Activated CD4-positive, alpha-beta memory T cell treated with anti-CD3 and anti-CD28 coated beads, Interleukin-2, amount 10 ng/mL, durations not matched to agents 7 days and 5 days (primary cell): ENCODE data around the gene EEF1AKMT3. TPM values are rescaled to one million over a fixed set of nuclear protein-coding genes. Genes with fewer than 3 reads are reported as not detected.

ENCODE experiments used
- CTCF ChIA-PET: fragments of 350-600 bp; sonication (Branson Sonifier 250); formaldehyde crosslinking; loops from one replicate; lab custom pipeline; 2021; ENCODE audit warnings: antibody characterized with exemption, inconsistent platforms; lab: Charles Lee
- POLR2A ChIA-PET: fragments of 350-600 bp; sonication (Branson Sonifier 250); formaldehyde crosslinking; loops from one replicate; lab custom pipeline; 2021; ENCODE audit warnings: antibody characterized with exemption; lab: Charles Lee
- DNase-seq: peaks from one replicate; pipeline ENCODE4 v3.0.0-alpha.2; 2020
- H3K27ac Mint-ChIP-seq: one replicate; pipeline ENCODE4 v1.8.0; 2021; ENCODE audit warnings: mild to moderate bottlenecking, mixed read lengths
- H3K27me3 Mint-ChIP-seq: one replicate; pipeline ENCODE4 v1.8.0; 2021; ENCODE audit warnings: mixed read lengths
- H3K36me3 Mint-ChIP-seq: one replicate; pipeline ENCODE4 v1.8.0; 2021; ENCODE audit warnings: low read depth, mixed read lengths
- H3K4me1 Mint-ChIP-seq: one replicate; pipeline ENCODE4 v1.8.0; 2021; ENCODE audit warnings: mixed read lengths
- H3K4me3 Mint-ChIP-seq: one replicate; pipeline ENCODE4 v1.8.0; 2021; ENCODE audit warnings: mild to moderate bottlenecking, mixed read lengths
- H3K9me3 Mint-ChIP-seq: one replicate; pipeline ENCODE4 v1.8.0; 2021; ENCODE audit warnings: mixed read lengths
- total RNA-seq, 2 experiments: library from RNA; stranded (reverse); gene quantifications; one replicate each; pipeline ENCODE4 v1.2.3, GENCODE V29; 2021

Gene EEF1AKMT3
- total RNA-seq, 2 experiments from 2014 or later, result 4.2 to 4.7 TPM

DNA sequence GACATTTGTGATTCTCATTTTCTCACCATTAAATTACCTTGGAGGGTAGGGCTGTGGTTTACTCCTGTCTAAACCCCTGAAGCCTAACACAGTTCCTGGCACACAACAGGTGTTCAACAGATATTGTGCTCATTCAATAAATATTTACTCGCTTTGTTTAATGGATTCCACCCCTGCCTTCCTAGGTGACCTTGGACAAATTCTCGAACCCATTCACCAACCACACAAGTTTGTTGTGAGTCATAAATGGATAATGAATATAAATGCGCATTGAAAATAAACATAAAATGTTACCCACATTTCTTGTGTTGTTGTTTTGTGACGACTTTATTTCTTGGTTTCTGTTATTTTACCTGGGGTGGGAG, 9.8 kb downstream of the EEF1AKMT3 start:
- Mint-ChIP-seq H3K4me3 (peak overlapping the region; percentile 99), H3K36me3 (peaks cover 33% of the 10 kb centered on the region), H3K27me3 (no peaks in the 10 kb centered on the region), H3K4me1 (peaks cover 47% of the 10 kb centered on the region), H3K9me3 (no peaks in the 10 kb centered on the region), H3K27ac (peak overlapping the region; percentile 87)
- POLR2A ChIA-PET, result interaction anchor here (0.9 to 2.4 kb wide), 13 partner anchors 10 to 159 kb away, joined by 4 to 15 read pairs (median 5); partner anchors contain the start of genes ATP23, CTDSP2, CYP27B1 and EEF1AKMT3
- CTCF ChIA-PET, result interaction anchor here (0.9 to 2.8 kb wide), 12 partner anchors 10 to 126 kb away, joined by 4 to 32 read pairs (median 7); partner anchors contain the start of genes CYP27B1, EEF1AKMT3 and METTL1
- DNase-seq, result no peak

DNA sequence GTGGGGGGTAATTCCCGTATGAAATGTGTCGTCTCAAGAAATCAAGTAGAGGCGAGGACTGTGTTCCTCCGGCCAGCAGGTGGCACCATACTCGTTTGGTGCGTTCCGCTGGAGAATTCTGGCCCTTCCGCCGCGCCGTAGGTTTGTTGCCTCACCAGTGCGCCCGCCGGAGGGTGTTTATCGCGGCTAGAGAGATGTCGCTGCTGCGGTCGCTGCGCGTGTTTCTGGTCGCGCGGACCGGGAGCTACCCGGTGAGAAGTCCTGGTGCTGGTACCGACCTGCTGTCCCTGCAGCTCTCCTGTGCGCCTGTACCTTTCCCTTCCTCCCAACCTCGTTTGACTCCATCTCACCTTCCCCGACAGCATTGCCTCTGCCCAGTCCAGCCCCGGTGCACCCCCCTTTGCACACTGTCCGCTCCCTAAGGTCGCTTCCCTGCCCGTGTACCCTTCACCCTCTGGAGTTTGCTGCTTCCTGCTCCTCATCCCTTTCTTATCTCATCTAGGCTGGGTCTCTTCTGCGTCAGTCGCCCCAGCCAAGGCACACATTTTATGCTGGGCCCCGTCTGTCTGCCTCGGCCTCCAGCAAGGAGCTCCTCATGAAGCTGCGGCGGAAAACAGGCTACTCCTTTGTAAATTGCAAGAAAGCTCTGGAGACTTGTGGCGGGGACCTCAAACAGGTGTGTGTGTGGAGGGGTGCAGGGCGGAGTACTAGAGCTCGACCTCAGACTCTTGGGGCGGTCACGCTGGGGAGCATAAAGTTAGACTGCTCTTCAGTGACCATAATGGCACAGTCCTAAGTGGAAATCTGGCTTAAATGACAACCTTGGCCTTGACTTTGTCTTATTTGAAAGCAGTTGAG, 10.4 kb downstream of the EEF1AKMT3 start, which contains the start of gene TSFM:
TSFM (plus strand) TSS at position 180 of the 858 bp plus-strand sequence; CDS start at position 195, 15 bp downstream.
- H3K27me3 Mint-ChIP-seq, result no peaks in the 10 kb centered on the region
- POLR2A ChIA-PET, result interaction anchor here (0.7 to 2.4 kb wide), 20 partner anchors 9 to 304 kb away, joined by 3 to 15 read pairs (median 5); partner anchors contain the start of genes ATP23, CTDSP2, CYP27B1 and EEF1AKMT3
- CTCF ChIA-PET, result interaction anchor here (0.7 to 2.8 kb wide), 20 partner anchors 9 to 154 kb away, joined by 3 to 32 read pairs (median 6); partner anchors contain the start of genes CTDSP2, CYP27B1, EEF1AKMT3 and METTL1
- H3K4me3 Mint-ChIP-seq, result peak within 1 kb of the TSS; percentile 99
- H3K4me1 Mint-ChIP-seq, result peaks cover 47% of the 10 kb centered on the region
- peak; percentile 97 for DNase-seq
- peak within 1 kb of the TSS; percentile 87 for H3K27ac Mint-ChIP-seq
- peaks cover 38% of the 10 kb centered on the region for H3K36me3 Mint-ChIP-seq
- H3K9me3 Mint-ChIP-seq, result no peaks in the 10 kb centered on the region

DNA sequence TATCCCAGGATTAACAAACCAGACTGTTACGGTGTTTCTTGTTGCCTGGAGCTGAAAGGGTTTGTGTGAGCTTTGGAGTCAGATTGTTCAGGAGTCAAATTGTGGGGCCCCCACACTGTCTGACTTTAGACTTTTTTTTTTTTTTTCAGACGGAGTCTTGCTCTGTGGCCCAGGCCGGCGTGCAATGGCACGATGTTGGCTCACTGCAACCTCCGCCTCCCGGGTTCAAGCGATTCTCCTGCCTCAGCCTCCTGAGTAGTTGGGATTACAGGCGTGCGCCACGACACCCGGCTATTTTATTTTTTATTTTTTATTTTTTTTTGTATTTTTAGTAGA, 11.0 kb downstream of the EEF1AKMT3 start:
- Mint-ChIP-seq H3K27ac (peak overlapping the region; percentile 87), H3K27me3 (no peaks in the 10 kb centered on the region), H3K36me3 (peaks cover 40% of the 10 kb centered on the region), H3K9me3 (no peaks in the 10 kb centered on the region), H3K4me1 (peaks cover 46% of the 10 kb centered on the region), H3K4me3 (peak overlapping the region; percentile 99)
- no peak for DNase-seq
- ChIA-PET CTCF (interaction anchor here (0.9 to 2.8 kb wide), 16 partner anchors 9 to 154 kb away, joined by 3 to 32 read pairs (median 7); partner anchors contain the start of genes CTDSP2, CYP27B1, EEF1AKMT3 and METTL1), POLR2A (interaction anchor here (0.7 to 2.4 kb wide), 20 partner anchors 10 to 304 kb away, joined by 3 to 15 read pairs (median 5); partner anchors contain the start of genes ATP23, CTDSP2, CYP27B1 and EEF1AKMT3)

DNA sequence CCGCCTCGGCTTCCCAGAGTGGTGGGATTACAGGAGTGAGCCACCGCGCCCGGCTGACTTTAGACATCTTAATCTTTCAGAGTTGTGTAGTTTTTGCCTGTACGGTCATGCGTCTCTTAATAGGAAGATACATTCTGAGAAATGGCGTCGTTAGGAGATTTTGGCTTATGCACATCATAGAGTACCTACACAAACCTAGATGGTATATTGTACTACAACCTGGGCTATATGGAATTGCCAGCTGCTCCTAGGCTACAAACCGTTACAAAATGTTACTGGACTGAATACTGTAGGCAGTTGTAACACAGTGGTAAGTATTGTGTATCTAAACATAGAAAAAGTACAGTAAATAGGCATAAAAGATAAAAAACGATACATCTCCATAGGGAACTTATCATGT, 11.4 kb downstream of the EEF1AKMT3 start:
- no peak for DNase-seq
- Mint-ChIP-seq H3K27ac (peak overlapping the region; percentile 2), H3K27me3 (no peaks in the 10 kb centered on the region), H3K9me3 (no peaks in the 10 kb centered on the region), H3K4me3 (peak overlapping the region; percentile 70), H3K4me1 (peaks cover 43% of the 10 kb centered on the region), H3K36me3 (peaks cover 42% of the 10 kb centered on the region)
- ChIA-PET POLR2A (interaction anchor here (1.1 to 2.4 kb wide), 8 partner anchors 12 to 120 kb away, joined by 3 to 15 read pairs (median 7); partner anchors contain the start of genes CTDSP2, CYP27B1, EEF1AKMT3 and METTL1), CTCF (interaction anchor here (1.2 to 1.5 kb wide), 5 partner anchors 12 to 153 kb away, joined by 3 to 15 read pairs (median 6); partner anchors contain the start of genes EEF1AKMT3 and METTL1)

DNA sequence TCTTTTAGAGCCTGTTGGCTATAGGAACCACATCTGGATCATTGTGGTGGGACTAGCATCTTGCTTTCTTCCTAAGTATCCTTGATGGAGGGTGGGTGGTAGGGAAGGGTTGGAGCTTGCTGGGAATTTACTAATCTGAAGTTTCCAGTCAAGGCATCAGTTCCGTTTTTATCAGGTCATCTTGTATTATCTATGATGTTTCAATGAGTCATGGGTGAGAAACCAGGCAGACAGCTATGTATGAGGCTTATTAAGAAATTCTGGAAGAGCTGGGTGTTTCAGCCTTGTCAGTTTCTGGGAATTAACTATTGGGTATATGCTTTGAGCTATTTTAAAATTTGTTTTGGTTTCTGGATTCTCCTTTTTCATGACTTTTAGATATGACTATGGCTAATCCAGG, 21.5 kb downstream of the EEF1AKMT3 start:
- no peaks in the 10 kb centered on the region for H3K27me3 Mint-ChIP-seq
- H3K4me3 Mint-ChIP-seq, result no peak overlapping the region

DNA sequence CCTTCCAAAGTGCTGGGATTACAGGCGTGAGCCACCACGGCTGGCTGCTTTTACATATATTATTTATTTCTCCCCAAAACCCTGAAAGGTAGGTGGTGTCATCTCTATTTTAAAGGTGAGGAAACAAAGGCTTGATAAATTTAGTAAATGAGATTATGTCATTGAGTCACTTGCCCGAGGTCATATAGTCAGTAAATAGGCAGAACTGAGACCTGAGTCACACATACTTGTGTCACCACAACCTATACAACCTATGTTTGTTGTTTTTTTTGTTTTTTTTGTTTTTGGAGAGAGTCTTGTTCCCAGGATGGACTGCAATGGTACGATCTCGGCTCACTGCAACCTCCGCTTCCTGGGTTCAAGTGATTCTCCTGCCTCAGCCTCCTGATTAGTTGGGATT, 22.9 kb downstream of the EEF1AKMT3 start:
- H3K27me3 Mint-ChIP-seq, result no peaks in the 10 kb centered on the region
- peaks cover 7% of the 10 kb centered on the region for H3K4me1 Mint-ChIP-seq
- peaks cover 37% of the 10 kb centered on the region for H3K36me3 Mint-ChIP-seq
- POLR2A ChIA-PET, result no interaction called here
- H3K4me3 Mint-ChIP-seq, result no peak overlapping the region
- CTCF ChIA-PET, result no interaction called here
- no peak for DNase-seq
- H3K9me3 Mint-ChIP-seq, result no peaks in the 10 kb centered on the region
- no peak overlapping the region for H3K27ac Mint-ChIP-seq

More for the DNA sequence above, 21.5 kb downstream of the EEF1AKMT3 start:
- no peak for DNase-seq
- ChIA-PET POLR2A (interaction anchor here (0.8 to 2.6 kb wide), 2 partner anchors 8 to 11 kb away, joined by 3 to 11 read pairs; partner anchors contain the start of gene TSFM), CTCF (interaction anchor here (0.8 to 1.7 kb wide), 5 partner anchors 8 to 37 kb away, joined by 4 to 9 read pairs (median 5); partner anchors contain the start of gene TSFM)
- peaks cover 7% of the 10 kb centered on the region for H3K4me1 Mint-ChIP-seq
- no peak overlapping the region for H3K27ac Mint-ChIP-seq
- H3K9me3 Mint-ChIP-seq, result no peaks in the 10 kb centered on the region
- H3K36me3 Mint-ChIP-seq, result peaks cover 39% of the 10 kb centered on the region

DNA sequence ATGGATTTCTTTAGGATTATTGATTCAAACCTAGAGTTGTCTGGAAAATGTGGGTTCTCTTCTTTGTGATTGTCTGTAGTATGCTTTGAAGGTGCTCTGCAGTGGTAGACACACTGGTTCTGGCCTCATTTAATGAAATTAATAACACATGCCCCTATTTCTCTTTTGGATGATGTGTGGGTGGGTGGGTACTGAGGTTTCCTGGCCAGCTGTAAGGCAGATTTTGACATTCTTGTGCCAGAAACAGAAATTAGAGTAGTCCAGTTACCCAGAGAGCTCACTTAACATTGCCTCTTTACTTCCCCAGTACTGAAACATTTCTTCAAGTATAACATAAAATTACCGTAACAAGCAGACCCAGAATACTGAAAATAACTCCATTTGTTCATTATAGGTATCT, 24.6 kb downstream of the EEF1AKMT3 start:
- DNase-seq, result no peak
- ChIA-PET POLR2A (interaction anchor here (1.6 kb wide), 1 partner anchor 21 kb away, joined by 3 read pairs; the partner anchor contains the start of gene AVIL), CTCF (interaction anchor here (2.8 kb wide), 1 partner anchor 14 kb away, joined by 8 read pairs; the partner anchor contains the start of gene TSFM)
- peaks cover 36% of the 10 kb centered on the region for H3K36me3 Mint-ChIP-seq
- H3K27ac Mint-ChIP-seq, result no peak overlapping the region
- H3K4me3 Mint-ChIP-seq, result no peak overlapping the region
- H3K4me1 Mint-ChIP-seq, result peaks cover 7% of the 10 kb centered on the region
- no peaks in the 10 kb centered on the region for H3K9me3 Mint-ChIP-seq
- no peaks in the 10 kb centered on the region for H3K27me3 Mint-ChIP-seq

DNA sequence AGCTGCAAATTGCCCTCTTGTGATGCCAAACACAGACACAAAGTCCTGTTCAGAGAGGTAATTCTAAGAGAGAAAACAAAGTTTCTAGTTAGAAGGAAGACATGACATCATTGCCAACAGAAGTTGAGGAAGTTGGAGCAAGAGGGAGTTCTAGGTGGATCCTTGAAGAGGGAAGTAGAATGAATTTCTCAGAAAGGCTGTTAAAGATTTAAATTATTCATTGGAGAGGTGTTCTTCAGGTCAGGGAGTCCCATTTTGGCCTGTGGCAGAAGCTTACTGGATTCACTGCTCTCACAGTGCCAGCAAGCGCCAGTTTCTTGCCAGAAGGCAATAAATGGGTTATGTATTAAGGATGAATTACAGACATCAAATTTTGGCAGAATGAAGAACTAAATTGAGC, 25.5 kb downstream of the EEF1AKMT3 start:
- H3K9me3 Mint-ChIP-seq, result no peaks in the 10 kb centered on the region
- no peak overlapping the region for H3K27ac Mint-ChIP-seq
- peaks cover 33% of the 10 kb centered on the region for H3K36me3 Mint-ChIP-seq
- peaks cover 7% of the 10 kb centered on the region for H3K4me1 Mint-ChIP-seq
- no peaks in the 10 kb centered on the region for H3K27me3 Mint-ChIP-seq
- ChIA-PET POLR2A (interaction anchor here (1.1 kb wide), 1 partner anchor 101 kb away, joined by 3 read pairs; no protein-coding TSS in a partner anchor), CTCF (interaction anchor here (2.4 to 2.8 kb wide), 2 partner anchors 15 to 107 kb away, joined by 7 to 8 read pairs; partner anchors contain the start of gene TSFM)
- no peak for DNase-seq
- H3K4me3 Mint-ChIP-seq, result no peak overlapping the region

DNA sequence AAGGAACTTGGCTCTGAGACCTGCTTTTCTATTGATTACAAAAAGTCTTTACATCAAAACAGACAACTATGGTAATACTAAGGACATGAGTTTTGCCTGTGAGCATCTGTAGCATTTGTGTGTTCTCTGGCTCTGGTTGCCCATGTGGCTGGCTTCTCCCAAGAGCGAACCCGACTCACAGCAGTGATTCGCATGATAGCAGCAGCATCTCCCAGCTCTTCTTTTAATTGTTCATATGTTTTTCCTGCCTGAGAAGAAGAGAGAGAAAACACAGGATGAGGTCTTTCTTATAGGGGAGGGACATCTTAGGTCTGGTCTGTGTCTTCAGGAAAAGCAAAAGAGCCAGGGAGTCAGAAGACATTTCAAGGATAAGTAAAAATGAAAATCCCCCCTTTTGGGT, 28.6 kb downstream of the EEF1AKMT3 start:
- no peak for DNase-seq
- Mint-ChIP-seq H3K9me3 (no peaks in the 10 kb centered on the region), H3K4me1 (no peaks in the 10 kb centered on the region), H3K27ac (no peak overlapping the region), H3K4me3 (no peak overlapping the region), H3K36me3 (peaks cover 25% of the 10 kb centered on the region), H3K27me3 (no peaks in the 10 kb centered on the region)
- ChIA-PET CTCF (interaction anchor here (2.3 kb wide), 1 partner anchor 29 kb away, joined by 9 read pairs; no protein-coding TSS in a partner anchor), POLR2A (no interaction called here)

DNA sequence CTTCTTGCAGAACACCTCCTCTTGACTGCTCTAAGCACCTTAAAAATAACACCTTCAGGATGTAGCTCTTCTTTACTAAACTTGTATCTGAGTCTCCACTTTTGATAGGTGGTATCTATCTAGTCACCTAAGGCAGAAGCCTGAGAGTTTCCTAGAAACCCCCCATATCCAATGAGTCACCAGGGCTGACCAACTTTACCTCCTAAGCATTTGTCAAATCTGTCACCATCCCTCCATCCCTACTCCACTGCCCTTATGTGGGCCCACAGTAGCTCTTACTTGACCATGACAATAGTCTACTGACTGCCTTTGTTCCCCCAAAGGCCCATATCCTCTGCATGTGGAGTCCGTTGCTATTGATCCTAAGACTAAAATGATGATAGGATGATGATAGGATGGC, 30.2 kb downstream of the EEF1AKMT3 start:
- DNase-seq, result no peak
- ChIA-PET CTCF (interaction anchor here (0.7 to 4.0 kb wide), 22 partner anchors 8 to 129 kb away, joined by 3 to 55 read pairs (median 4); partner anchors contain the start of genes AVIL and TSFM), POLR2A (interaction anchor here (0.7 to 1.9 kb wide), 5 partner anchors 9 to 102 kb away, joined by 3 to 6 read pairs (median 4); partner anchors contain the start of gene TSFM)
- Mint-ChIP-seq H3K9me3 (no peaks in the 10 kb centered on the region), H3K4me1 (no peaks in the 10 kb centered on the region), H3K4me3 (no peak overlapping the region), H3K27me3 (no peaks in the 10 kb centered on the region), H3K27ac (no peak overlapping the region), H3K36me3 (peaks cover 13% of the 10 kb centered on the region)

DNA sequence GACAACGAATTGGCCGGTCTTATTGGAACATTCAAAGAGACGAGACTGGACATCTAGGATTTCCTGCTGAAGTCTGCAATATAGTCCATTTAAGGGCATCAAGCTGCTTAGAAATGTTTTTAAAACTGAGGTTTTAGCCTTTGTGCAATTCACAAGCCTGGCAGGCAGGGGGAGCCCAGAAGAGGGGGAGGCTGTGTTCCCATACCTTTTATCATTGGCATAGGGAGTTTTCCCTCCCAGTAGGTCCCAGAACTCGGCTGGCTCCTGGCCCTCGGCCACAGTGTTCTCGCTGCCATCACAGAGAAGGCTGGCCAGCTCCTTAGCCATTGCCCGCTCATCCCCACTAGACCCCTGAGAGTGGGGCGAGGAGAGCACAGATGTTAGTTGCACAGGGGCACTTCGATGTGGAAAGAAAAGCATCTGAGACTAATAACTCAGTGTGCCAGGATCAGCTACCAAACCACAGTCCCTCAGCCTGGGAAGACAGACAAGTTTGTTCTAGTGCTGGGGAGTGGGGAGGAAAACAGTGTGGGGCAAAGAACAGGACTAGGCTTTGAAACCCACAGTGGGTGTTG, 31.0 kb downstream of the EEF1AKMT3 start:
- H3K36me3 Mint-ChIP-seq, result peaks cover 10% of the 10 kb centered on the region
- POLR2A ChIA-PET, result interaction anchor here (0.9 to 1.9 kb wide), 3 partner anchors 40 to 102 kb away, joined by 3 to 6 read pairs (median 4); no protein-coding TSS in a partner anchor
- no peaks in the 10 kb centered on the region for H3K9me3 Mint-ChIP-seq
- H3K27me3 Mint-ChIP-seq, result no peaks in the 10 kb centered on the region
- CTCF ChIA-PET, result interaction anchor here (0.7 to 4.0 kb wide), 20 partner anchors 9 to 128 kb away, joined by 3 to 55 read pairs (median 5); partner anchors contain the start of genes AVIL and TSFM
- no peaks in the 10 kb centered on the region for H3K4me1 Mint-ChIP-seq
- no peak overlapping the region for H3K27ac Mint-ChIP-seq
- no peak overlapping the region for H3K4me3 Mint-ChIP-seq
- peak; percentile 30 for DNase-seq

DNA sequence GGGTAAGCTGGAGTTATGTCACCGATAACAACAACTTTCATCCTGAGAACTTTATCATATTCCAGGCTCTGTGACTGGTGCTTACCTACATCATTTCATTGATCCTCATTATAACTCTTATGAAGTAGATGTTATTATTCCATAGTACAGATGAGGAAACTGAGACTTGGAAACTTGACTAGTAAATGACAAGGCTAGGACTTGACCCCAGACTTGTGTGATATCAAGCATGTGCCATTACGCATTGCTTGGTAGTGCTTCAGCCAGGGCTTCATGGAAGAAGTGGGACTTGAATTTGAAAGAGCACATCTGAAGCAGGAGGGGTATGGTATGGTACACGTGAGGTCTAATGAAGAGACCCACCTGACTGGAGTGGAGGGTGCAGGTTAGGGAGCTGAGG, 34.3 kb downstream of the EEF1AKMT3 start:
- Mint-ChIP-seq H3K27ac (no peak overlapping the region), H3K4me3 (no peak overlapping the region), H3K4me1 (no peaks in the 10 kb centered on the region), H3K36me3 (peaks cover 3% of the 10 kb centered on the region), H3K27me3 (no peaks in the 10 kb centered on the region), H3K9me3 (no peaks in the 10 kb centered on the region)
- CTCF ChIA-PET, result interaction anchor here (1.6 kb wide), 1 partner anchor 99 kb away, joined by 6 read pairs; no protein-coding TSS in a partner anchor
- no peak for DNase-seq
- POLR2A ChIA-PET, result no interaction called here
